ENCODE results near the gene AHNAK2. TPM values are rescaled to one million over a fixed set of nuclear protein-coding genes. Genes with fewer than 3 reads are reported as not detected.

The AHNAK2 gene
- total and polyA plus RNA-seq, 2 donors from 2014 or later: 1.1 to 72.0 TPM

DNA sequence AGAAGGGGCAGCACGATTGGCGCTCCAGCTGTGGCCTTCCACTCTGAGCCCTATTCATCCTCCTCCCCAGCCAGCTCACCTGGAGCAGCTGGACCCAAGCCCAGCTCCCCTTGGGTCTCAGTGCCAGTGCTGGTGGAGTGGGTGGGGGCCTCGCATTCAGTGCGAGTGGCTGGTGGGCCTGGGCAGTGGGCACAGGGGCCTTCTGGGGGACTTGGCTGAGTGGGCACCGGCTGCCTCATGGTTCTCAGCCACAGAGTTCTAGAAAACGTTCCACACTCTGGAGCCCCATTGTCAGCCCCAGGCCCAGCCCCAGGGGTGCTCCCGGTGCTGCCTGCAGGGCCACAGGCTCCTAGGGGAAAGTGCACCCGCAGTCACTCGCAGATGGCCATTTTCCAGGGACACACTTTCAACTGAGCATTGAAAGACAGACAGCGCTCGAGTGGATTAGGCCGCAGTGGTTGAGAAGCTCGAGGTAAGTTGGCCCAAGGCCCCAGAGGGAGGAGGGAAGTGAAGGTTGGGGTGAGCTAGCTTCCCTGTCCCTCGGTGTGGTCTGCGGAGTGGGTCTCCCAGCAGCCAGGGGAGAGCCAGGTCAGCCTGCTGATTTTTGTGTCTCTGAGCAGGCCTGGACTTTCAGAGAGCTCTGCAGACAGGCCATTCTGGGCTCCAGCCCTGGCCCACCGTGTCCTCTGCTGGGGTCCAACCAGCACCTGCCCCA lies 11.2 kb upstream of the AHNAK2 start:
- TF ChIP-seq, protein P1, sequence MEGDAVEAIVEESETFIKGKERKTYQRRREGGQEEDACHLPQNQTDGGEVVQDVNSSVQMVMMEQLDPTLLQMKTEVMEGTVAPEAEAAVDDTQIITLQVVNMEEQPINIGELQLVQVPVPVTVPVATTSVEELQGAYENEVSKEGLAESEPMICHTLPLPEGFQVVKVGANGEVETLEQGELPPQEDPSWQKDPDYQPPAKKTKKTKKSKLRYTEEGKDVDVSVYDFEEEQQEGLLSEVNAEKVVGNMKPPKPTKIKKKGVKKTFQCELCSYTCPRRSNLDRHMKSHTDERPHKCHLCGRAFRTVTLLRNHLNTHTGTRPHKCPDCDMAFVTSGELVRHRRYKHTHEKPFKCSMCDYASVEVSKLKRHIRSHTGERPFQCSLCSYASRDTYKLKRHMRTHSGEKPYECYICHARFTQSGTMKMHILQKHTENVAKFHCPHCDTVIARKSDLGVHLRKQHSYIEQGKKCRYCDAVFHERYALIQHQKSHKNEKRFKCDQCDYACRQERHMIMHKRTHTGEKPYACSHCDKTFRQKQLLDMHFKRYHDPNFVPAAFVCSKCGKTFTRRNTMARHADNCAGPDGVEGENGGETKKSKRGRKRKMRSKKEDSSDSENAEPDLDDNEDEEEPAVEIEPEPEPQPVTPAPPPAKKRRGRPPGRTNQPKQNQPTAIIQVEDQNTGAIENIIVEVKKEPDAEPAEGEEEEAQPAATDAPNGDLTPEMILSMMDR (IDR thresholded peaks at IDR 0.05; ENCODE audit: borderline replicate concordance, extremely low read depth, insufficient read depth): no peak
- H3K4me1 ChIP-seq (ENCODE audit: control insufficient read depth in 2 of 3, insufficient read depth in 2 of 3, low read depth in 1 of 3, low read length in 3 of 3): peaks cover 0 to 10% (median 0%) of the 10 kb centered on the region in 3 donors
- no peak overlapping the region for H3K9ac ChIP-seq (ENCODE audit: low read length in 3 of 3)
- FAIRE-seq (no peak), DNase-seq (no peak)
- no peak overlapping the region for H3K27ac ChIP-seq (ENCODE audit: low read depth in 2 of 2, low read length in 2 of 2)
- no peaks in the 10 kb centered on the region for H3K27me3 ChIP-seq (ENCODE audit: control insufficient read depth, insufficient read depth, low read length)
- H3K36me3 ChIP-seq (ENCODE audit: control insufficient read depth in 2 of 3, insufficient read depth in 3 of 3, low read length in 3 of 3): peaks cover 0 to 8% (median 4%) of the 10 kb centered on the region in 3 donors
- intact Hi-C loops (cut with DNase I): no loop called here
- no peak overlapping the region for H3K4me3 ChIP-seq (ENCODE audit: low read length in 3 of 3)
- no peaks in the 10 kb centered on the region for H3K9me3 ChIP-seq (ENCODE audit: control insufficient read depth in 2 of 3, insufficient read depth in 1 of 3, low read length in 3 of 3)

DNA sequence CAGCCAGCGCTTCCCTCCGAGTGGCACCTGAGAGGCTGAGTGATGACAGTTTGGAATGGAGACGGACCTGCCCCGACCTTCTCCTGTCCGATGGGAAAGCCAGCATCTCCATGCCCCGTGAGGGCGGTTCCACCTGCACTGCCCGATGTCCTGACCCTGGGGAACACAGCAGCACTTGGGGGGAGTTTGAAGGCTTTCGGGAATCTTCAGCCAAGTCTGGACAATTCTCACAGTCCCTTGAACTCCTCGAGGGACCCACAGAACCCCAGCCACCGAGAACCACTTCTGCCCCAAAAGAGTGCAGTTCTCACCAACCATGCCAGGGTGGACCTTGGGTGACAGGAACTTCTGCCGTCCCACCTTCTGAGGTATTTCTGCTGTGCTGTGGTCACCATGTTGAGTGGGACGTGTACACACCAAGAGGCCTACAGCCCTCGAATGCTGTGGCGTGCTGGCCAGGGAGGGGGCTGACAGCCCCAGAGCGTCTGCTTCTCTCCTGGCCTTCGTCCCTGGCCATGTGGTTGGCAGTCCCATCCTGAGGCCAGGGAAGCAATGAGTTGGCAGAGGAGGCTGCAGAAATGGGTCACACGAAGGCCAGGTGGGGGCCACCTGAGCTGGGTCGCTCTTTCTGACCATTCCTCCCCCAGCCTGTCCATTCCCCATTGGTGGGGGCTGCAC lies 8.5 kb upstream of the AHNAK2 start:
- peak overlapping the region in 1 of 3 donors; percentile 40 for H3K9ac ChIP-seq (ENCODE audit: low read length in 3 of 3)
- TF ChIP-seq, protein P1 (IDR thresholded peaks at IDR 0.05; ENCODE audit: borderline replicate concordance, extremely low read depth, insufficient read depth): no peak
- intact Hi-C loops (cut with DNase I): no loop called here
- DNase-seq: peak in 1 of 5 donors; percentile 73
- peak overlapping the region; percentile 26 to 66 (median 57) for H3K4me3 ChIP-seq (ENCODE audit: low read length in 3 of 3)
- peaks cover 0 to 10% (median 0%) of the 10 kb centered on the region in 3 donors for H3K4me1 ChIP-seq (ENCODE audit: control insufficient read depth in 2 of 3, insufficient read depth in 2 of 3, low read depth in 1 of 3, low read length in 3 of 3)
- H3K9me3 ChIP-seq (ENCODE audit: control insufficient read depth in 2 of 3, insufficient read depth in 1 of 3, low read length in 3 of 3): no peaks in the 10 kb centered on the region
- no peaks in the 10 kb centered on the region for H3K27me3 ChIP-seq (ENCODE audit: control insufficient read depth, insufficient read depth, low read length)
- H3K36me3 ChIP-seq (ENCODE audit: control insufficient read depth in 2 of 3, insufficient read depth in 3 of 3, low read length in 3 of 3): peaks cover 0 to 3% (median 0%) of the 10 kb centered on the region in 3 donors
- no peak overlapping the region for H3K27ac ChIP-seq (ENCODE audit: low read depth in 2 of 2, low read length in 2 of 2)
- no peak for FAIRE-seq

DNA sequence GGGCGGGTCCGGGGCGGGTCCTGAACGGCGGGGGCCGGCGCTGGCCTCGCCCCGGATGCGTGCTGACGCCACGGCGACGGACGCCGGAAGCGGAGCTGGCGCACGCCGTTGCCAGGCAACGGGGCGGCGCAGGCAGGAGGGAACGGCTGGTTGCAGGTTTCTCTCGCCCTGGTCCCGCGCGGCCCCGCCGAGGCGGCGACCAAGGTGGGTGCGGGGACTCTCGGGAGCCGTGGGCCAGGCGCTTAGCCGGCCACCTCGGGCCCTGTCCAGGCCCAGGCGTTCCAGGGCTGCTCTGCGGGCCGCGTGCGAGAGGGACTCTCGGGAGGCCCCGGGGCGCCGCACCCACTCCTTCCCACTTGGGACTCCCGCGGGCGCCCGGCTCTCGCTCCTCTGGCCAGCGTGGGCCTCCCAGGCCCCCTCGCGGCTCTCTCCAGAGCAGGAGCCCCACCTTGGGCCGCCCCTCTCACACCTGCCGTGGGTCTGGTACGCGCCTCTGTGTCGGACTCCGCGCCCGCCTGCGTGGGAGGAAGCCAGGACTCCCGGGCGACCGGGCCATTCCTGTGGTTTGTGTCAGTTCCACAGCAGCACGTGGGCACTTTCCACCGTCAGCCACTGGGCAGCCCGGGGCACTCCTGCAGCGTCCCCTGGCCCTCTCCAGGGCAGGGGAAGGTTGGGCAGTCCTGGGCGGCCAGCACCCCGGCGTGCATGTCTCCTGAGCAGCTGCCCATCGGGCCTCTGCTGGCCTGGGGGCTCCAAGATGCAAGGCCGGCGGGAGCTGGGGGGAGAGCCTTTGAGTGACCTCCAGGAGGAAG lies 7.7 kb upstream of the AHNAK2 start, which contains the start of gene CLBA1:
Gene CLBA1, plus strand, starts transcription at position 114 of the 812 bp plus-strand sequence. Its CDS starts 644 bp downstream, at position 758.
- Histone ChIP-seq H3K36me3 (ENCODE audit: control insufficient read depth in 2 of 3, insufficient read depth in 3 of 3, low read length in 3 of 3) (no peaks in the 10 kb centered on the region), H3K4me1 (ENCODE audit: control insufficient read depth in 2 of 3, insufficient read depth in 2 of 3, low read depth in 1 of 3, low read length in 3 of 3) (peaks cover 0 to 10% (median 0%) of the 10 kb centered on the region in 3 donors), H3K27ac (ENCODE audit: low read depth in 2 of 2, low read length in 2 of 2) (peak within 1 kb of the TSS; percentile 29 to 57), H3K27me3 (ENCODE audit: control insufficient read depth, insufficient read depth, low read length) (no peaks in the 10 kb centered on the region), H3K9me3 (ENCODE audit: control insufficient read depth in 2 of 3, insufficient read depth in 1 of 3, low read length in 3 of 3) (no peaks in the 10 kb centered on the region), H3K9ac (ENCODE audit: low read length in 3 of 3) (peak within 1 kb of the TSS in 2 of 3 donors; percentile 40 to 52), H3K4me3 (ENCODE audit: low read length in 3 of 3) (peak within 1 kb of the TSS; percentile 41 to 66 (median 57))
- intact Hi-C loops (cut with DNase I): no loop called here
- DNase-seq (peak; percentile 92 to 97 (median 94)), FAIRE-seq (no peak)
- TF ChIP-seq, protein P1 (IDR thresholded peaks at IDR 0.05; ENCODE audit: borderline replicate concordance, extremely low read depth, insufficient read depth): peak; percentile 7
